ENCODE data around the gene INF2.
A peak's percentile ranks its signal among the peaks of the same experiment; 100 is the strongest.

The INF2 gene

DNA sequence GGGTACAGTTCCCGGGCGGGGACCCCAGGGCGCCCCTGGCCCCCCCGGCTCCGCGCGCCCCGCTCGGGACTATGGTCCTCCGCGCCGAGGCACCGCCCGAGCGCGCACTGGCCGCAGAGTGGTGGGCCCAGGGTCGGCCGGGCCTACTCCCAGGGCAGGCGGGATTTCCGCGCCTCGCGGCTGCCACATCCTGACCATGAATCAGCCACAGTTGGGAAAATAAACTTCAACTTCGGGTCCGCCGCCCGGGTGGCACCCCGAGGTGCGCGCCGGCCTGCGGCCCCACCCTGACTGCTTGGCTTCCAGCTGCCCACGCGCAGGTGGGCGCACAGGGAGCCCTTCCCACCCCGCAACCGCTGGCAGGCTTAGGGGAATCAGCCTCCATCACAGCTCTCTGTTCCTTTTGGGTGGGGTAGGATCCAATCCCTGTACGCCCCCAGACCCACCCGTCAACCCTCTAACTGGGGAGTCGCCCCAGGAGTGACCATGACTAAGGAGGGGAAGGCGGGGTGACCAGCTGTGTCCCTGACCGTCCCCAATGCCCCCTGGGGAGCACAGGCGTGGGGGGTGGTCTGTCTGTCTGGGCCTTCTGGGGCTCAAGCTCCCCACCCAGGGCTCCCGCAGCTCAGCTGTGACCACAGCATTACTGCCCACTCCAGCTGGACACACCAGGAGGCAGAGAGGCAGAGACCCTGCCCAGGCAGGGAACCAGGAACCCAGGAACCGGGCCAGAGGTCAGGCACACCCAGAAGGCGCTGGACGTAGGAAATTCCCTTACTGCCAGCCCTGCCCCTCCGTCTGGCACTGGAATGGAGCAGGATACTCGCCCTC is 678 bp downstream of the INF2 start:
- Histone ChIP-seq H3K27me3 (ENCODE audit: control insufficient read depth, insufficient read depth, low read length) (no peaks in the 10 kb centered on the region), H3K4me1 (ENCODE audit: control insufficient read depth, insufficient read depth, low read length) (peaks cover 77% of the 10 kb centered on the region), H3K36me3 (ENCODE audit: control insufficient read depth, insufficient read depth, low read length) (no peaks in the 10 kb centered on the region), H3K9me3 (ENCODE audit: control insufficient read depth, low read length) (no peaks in the 10 kb centered on the region), H3K9ac (ENCODE audit: low read length) (peak overlapping the region; percentile 98), H3K4me3 (ENCODE audit: low read length) (peak overlapping the region; percentile 96)

DNA sequence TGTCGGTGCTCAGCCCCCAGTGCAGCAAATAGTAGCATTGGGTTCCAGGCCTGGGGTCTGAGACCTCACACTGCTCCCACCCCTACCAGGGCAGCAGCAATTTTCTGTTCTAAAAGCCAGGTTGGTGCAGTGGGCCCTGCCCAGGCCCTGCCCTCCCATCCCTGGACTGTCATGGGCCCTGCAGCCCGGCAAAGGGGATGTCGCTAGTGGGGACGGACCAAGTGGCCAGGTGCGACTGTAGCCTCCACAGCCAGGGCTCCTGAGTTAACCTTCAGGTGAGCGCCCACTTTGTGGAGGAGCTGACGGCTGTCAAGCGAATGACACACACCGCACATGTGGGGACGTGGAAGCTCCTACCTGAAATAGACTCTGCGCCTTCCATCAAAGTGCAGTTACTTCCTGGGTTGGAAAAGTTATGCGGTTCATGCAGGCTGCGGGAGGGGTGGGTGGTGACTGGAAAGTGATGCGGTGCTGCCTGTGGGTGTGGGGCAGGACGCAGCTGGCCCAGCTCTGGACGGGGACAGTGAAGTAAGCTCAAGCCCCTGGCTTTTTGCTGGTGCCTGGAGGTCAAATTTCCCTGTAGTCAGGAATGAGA is 1.5 kb downstream of the INF2 start:
- Histone ChIP-seq H3K27me3 (ENCODE audit: control insufficient read depth, insufficient read depth, low read length) (no peaks in the 10 kb centered on the region), H3K9ac (ENCODE audit: low read length) (peak overlapping the region; percentile 98), H3K4me3 (ENCODE audit: low read length) (peak overlapping the region; percentile 96), H3K4me1 (ENCODE audit: control insufficient read depth, insufficient read depth, low read length) (peaks cover 86% of the 10 kb centered on the region), H3K9me3 (ENCODE audit: control insufficient read depth, low read length) (no peaks in the 10 kb centered on the region), H3K36me3 (ENCODE audit: control insufficient read depth, insufficient read depth, low read length) (no peaks in the 10 kb centered on the region)

DNA sequence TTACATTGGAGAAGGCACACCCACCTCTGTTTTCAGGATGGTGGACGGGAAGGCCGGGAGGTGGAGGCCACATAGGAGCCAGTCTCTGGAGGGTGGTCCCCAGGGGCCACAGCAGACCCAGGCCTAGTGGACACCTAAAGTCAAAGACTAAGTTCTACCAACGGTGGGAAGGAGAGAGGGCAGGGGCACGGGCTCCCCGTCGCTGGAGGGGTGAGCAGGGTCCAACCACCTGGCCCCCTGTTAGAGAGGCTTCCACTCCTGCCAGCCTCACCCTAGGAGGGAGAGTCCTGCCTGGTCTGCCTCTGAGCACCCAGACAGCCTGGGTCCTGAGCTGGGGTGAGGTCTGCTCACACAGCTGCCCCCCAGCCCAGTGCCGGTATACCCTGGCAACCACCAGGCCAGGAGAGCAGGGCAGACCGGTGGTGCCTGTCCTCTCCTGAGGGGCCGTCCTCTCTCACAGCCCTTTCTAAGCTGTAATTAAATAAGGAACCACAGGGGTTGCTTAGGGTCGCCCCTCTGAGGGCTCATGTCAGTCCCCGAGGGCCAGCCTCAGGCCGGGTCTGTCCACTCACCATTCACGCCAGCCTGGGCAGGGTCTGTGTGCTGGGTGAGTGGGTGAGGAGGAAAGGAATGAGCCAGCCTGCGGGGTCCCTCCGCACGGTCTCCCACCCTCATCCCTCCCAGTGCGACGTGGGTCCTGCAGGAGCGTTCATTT is 2.3 kb downstream of the INF2 start:
- Histone ChIP-seq H3K9ac (ENCODE audit: low read length) (peak overlapping the region; percentile 53), H3K36me3 (ENCODE audit: control insufficient read depth, insufficient read depth, low read length) (no peaks in the 10 kb centered on the region), H3K27me3 (ENCODE audit: control insufficient read depth, insufficient read depth, low read length) (no peaks in the 10 kb centered on the region), H3K4me1 (ENCODE audit: control insufficient read depth, insufficient read depth, low read length) (peaks cover 88% of the 10 kb centered on the region), H3K4me3 (ENCODE audit: low read length) (no peak overlapping the region), H3K9me3 (ENCODE audit: control insufficient read depth, low read length) (no peaks in the 10 kb centered on the region)

DNA sequence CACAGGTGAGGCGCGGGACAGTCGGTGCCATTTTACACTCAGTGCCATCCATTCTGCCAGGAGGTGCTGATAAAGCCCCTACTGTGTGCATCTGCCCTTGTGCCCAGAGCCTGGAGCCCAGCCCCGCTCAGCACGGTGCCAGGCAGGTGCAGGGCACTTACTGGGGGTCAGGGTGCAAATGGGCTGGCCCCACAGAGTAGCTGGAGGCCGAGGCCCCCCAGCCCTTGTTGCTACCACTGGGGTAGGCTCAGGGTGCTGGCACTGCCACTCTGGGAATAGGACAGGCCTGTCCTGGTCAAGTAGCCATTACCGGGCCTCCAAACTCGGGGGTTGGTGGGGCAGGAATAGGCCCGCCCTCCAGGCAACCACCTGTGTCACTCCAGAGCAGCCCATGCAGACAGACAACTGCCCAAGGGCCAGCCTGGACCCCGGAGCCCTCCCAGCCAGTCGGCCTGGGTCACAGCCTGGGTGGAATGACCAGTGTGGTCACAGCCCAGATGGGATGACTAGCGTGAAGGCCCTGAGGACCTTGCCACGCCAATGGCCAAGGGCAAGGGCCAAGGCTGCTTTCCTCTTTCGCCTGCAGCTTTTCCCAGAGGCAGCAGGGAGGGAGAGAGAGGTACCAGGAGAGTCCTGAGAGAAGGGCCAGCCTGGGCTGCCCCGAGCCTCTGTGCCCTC is 3.0 kb downstream of the INF2 start:
- H3K4me3 ChIP-seq (ENCODE audit: low read length), result no peak overlapping the region
- H3K9ac ChIP-seq (ENCODE audit: low read length), result peak overlapping the region; percentile 39
- no peaks in the 10 kb centered on the region for H3K27me3 ChIP-seq (ENCODE audit: control insufficient read depth, insufficient read depth, low read length)
- H3K9me3 ChIP-seq (ENCODE audit: control insufficient read depth, low read length), result no peaks in the 10 kb centered on the region
- H3K4me1 ChIP-seq (ENCODE audit: control insufficient read depth, insufficient read depth, low read length), result peaks cover 88% of the 10 kb centered on the region
- no peaks in the 10 kb centered on the region for H3K36me3 ChIP-seq (ENCODE audit: control insufficient read depth, insufficient read depth, low read length)

DNA sequence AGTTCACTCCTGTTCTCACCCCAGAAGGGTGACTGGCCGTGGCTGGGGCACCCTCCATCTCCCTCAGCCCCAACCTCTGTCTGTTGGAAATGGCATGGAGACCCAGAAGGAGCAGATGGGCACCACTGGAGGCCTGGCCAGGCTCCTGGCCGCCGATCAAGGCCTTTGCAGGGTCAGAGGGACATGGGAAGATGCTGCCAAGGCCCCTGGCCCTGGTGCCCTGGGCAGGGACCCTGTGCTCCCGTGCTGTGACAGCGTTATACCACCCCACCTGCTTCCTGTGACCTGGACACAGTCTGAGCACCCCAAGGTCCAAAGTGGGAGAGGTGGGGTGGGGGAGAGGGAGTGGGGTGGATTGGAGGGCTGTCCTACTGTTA is 3.5 kb downstream of the INF2 start:
- Histone ChIP-seq H3K4me3 (ENCODE audit: low read length) (no peak overlapping the region), H3K9ac (ENCODE audit: low read length) (peak overlapping the region; percentile 39), H3K9me3 (ENCODE audit: control insufficient read depth, low read length) (no peaks in the 10 kb centered on the region), H3K27me3 (ENCODE audit: control insufficient read depth, insufficient read depth, low read length) (no peaks in the 10 kb centered on the region), H3K4me1 (ENCODE audit: control insufficient read depth, insufficient read depth, low read length) (peaks cover 88% of the 10 kb centered on the region), H3K36me3 (ENCODE audit: control insufficient read depth, insufficient read depth, low read length) (no peaks in the 10 kb centered on the region)

DNA sequence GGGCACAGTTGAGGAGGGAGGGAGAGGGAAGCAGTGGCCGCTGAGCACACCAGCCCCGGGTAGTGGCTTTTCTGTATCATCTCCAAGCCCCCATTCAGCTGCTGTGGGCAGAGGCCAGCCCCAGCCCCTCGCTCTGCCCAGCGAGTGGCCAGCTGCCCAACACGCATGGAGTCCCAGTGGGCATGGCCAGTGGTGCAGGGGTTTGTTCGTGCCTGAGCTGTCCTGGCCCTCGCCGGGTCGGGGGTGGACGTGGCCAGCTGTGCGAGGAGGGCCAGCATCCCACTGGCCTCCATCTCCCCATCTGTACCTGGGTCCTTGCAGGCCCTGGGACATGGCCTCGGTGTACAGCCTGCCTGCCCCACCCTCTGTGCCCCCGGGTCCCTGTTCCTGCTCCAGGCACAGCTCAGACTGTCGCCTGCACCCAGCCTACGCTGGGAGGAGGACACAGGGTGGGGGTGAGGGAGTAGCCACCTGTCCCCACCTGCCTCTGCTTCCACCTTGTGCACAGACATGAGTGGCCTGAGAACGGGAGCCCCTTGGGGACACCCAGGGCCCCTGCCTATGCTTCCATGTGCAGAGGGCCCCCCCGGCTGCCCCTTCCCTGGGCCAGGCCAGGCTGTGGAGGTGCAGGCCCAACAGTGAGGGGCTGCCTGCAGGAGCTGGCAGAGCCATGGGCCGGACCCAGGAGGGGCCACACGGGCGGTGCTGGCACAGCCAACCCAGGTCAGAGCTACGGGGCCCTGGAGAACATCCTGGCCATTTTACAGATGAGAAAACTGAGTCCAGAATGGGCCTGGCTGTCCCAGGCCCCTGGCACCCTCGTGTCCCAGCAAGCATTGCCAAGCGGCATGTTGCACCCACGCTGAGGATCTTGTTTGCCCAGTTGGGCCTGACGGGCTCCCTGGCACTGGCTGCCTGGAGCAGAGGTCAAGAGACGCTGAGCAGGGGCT is 4.3 kb downstream of the INF2 start:
- Histone ChIP-seq H3K36me3 (ENCODE audit: control insufficient read depth, insufficient read depth, low read length) (no peaks in the 10 kb centered on the region), H3K4me3 (ENCODE audit: low read length) (no peak overlapping the region), H3K9ac (ENCODE audit: low read length) (peak overlapping the region; percentile 53), H3K27me3 (ENCODE audit: control insufficient read depth, insufficient read depth, low read length) (no peaks in the 10 kb centered on the region), H3K9me3 (ENCODE audit: control insufficient read depth, low read length) (no peaks in the 10 kb centered on the region), H3K4me1 (ENCODE audit: control insufficient read depth, insufficient read depth, low read length) (peaks cover 90% of the 10 kb centered on the region)

DNA sequence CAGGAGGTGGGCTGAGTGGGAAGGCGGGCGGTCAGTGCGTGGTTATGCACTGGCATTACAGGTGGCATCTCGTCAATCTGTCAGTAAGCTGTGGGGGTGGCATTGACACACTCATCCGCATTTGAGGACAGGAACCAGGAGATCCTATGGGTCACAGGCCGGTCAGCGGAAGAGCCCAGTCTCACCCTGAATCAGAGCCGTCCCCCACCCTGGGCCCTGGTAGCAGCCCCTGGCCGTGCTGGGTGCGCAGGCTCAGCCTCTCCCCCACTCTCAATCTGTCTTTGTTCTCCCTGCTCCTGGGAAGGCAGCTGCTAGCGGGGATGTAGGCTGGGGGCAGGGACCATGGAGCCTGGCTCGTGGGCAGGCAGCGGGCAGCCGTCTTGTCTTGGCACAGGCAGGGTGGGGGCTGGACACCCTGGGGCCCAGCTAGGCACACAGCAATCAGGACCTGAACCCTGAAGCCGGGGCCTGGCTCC is 5.1 kb downstream of the INF2 start:
- H3K36me3 ChIP-seq (ENCODE audit: control insufficient read depth, insufficient read depth, low read length), result no peaks in the 10 kb centered on the region
- H3K27me3 ChIP-seq (ENCODE audit: control insufficient read depth, insufficient read depth, low read length), result no peaks in the 10 kb centered on the region
- peak overlapping the region; percentile 53 for H3K9ac ChIP-seq (ENCODE audit: low read length)
- H3K4me1 ChIP-seq (ENCODE audit: control insufficient read depth, insufficient read depth, low read length), result peaks cover 90% of the 10 kb centered on the region
- no peaks in the 10 kb centered on the region for H3K9me3 ChIP-seq (ENCODE audit: control insufficient read depth, low read length)
- H3K4me3 ChIP-seq (ENCODE audit: low read length), result no peak overlapping the region

DNA sequence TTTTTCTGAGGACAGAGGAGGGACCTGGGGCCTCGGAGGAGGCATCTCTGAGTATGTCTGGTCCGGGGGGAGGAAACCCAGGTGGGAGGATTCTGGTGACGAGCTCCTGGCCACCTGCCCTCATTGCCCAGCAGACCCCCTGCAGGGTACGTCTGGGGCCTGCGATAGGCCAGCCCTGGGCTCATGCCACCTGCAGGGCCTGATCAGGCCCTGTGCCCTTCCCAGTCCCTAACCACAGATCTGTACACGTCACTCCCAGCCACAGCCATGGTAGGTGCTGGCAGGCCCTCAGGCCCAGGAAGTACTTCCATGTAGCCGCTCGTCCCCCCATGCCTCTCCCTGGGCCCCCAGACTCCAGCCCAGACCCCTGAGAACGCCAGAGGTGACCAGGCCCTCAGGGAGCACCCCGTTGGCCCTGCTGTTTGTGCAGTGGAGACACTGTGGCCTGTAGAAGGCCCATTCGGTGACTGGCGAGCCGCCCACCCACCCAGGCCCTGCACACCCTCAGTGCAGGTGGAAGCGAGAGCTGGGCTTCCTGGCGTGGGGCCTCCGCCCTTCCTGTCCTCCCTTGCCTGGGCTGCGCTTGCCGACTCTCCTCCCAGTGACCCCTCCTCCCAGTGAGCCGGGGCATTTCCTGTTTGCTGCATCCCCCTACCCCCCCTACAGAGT is 5.7 kb downstream of the INF2 start:
- no peak overlapping the region for H3K4me3 ChIP-seq (ENCODE audit: low read length)
- H3K9me3 ChIP-seq (ENCODE audit: control insufficient read depth, low read length), result no peaks in the 10 kb centered on the region
- no peaks in the 10 kb centered on the region for H3K27me3 ChIP-seq (ENCODE audit: control insufficient read depth, insufficient read depth, low read length)
- H3K36me3 ChIP-seq (ENCODE audit: control insufficient read depth, insufficient read depth, low read length), result no peaks in the 10 kb centered on the region
- H3K9ac ChIP-seq (ENCODE audit: low read length), result peak overlapping the region; percentile 53
- peaks cover 89% of the 10 kb centered on the region for H3K4me1 ChIP-seq (ENCODE audit: control insufficient read depth, insufficient read depth, low read length)

DNA sequence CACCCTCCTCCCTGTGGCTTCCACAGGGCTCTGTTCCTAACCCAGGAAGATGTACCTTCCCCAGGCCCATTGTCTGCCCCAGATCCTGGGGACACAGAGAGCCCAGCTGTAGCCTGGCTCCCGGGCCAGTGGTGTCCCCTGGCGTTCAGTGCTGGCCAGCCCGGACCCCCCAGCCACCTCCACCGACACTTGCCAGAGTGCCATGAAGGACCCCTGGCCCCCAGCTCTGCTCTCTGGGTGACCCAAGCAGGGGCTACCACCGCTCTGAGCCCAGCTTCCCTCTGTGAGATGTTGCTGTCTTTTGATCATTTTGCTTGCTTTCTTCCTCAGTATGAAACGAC is 6.2 kb downstream of the INF2 start:
- Histone ChIP-seq H3K4me3 (ENCODE audit: low read length) (no peak overlapping the region), H3K9me3 (ENCODE audit: control insufficient read depth, low read length) (no peaks in the 10 kb centered on the region), H3K27me3 (ENCODE audit: control insufficient read depth, insufficient read depth, low read length) (no peaks in the 10 kb centered on the region), H3K9ac (ENCODE audit: low read length) (peak overlapping the region; percentile 53), H3K4me1 (ENCODE audit: control insufficient read depth, insufficient read depth, low read length) (peaks cover 84% of the 10 kb centered on the region), H3K36me3 (ENCODE audit: control insufficient read depth, insufficient read depth, low read length) (no peaks in the 10 kb centered on the region)

DNA sequence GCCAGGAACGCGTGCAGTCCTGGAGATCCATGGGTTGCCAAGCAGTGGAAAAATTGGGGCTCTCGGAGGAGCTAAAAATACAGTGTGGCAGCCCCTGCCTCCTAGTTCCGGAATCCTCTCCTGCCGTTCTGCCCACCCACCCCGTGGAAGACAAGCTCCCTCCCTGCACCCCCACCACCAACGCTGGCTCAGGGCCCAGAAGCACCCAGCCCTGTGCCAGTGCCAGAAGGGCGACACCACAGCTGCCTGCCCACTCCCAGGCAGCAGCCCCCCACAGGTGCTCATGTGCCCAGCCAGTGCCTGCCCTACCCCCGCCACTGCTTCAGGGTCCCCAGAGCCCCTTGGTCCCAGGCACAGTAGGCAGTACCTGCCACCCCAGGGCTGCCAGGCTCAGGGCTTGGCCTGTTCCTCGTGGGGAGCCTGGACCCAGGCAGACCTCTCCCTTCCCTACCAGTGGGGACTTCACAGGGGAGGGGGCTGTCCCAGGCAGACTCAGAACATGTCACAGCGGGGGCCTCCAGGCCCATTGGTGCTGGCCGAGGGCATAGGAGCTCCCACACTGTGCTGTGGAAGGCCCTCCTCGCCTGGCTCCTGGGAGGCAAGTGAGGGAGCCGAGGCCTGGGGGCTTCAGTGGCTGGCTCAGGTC is 7.4 kb downstream of the INF2 start:
- H3K4me1 ChIP-seq (ENCODE audit: control insufficient read depth, insufficient read depth, low read length), result peaks cover 73% of the 10 kb centered on the region
- no peaks in the 10 kb centered on the region for H3K9me3 ChIP-seq (ENCODE audit: control insufficient read depth, low read length)
- no peak overlapping the region for H3K4me3 ChIP-seq (ENCODE audit: low read length)
- no peaks in the 10 kb centered on the region for H3K36me3 ChIP-seq (ENCODE audit: control insufficient read depth, insufficient read depth, low read length)
- no peaks in the 10 kb centered on the region for H3K27me3 ChIP-seq (ENCODE audit: control insufficient read depth, insufficient read depth, low read length)
- H3K9ac ChIP-seq (ENCODE audit: low read length), result peak overlapping the region; percentile 34
